A549 treated with ZK216348 at 1 μM for 4 hours (cell line): ENCODE data around the gene LOXL4. TPM values are rescaled to one million over a fixed set of nuclear protein-coding genes. Genes with fewer than 3 reads are reported as not detected.

Source experiments
- total RNA-seq: library from RNA; stranded (reverse); fragments of 200-300 nt; extraction: Qiagen RNA extraction; gene quantifications from 5 replicates; pipeline ENCODE4 v1.2.3, GENCODE V29; 2022; ENCODE audit warnings: low read depth

Gene LOXL4
- 1.0 to 1.5 TPM (median 1.4 TPM) in 5 replicates for total RNA-seq

DNA sequence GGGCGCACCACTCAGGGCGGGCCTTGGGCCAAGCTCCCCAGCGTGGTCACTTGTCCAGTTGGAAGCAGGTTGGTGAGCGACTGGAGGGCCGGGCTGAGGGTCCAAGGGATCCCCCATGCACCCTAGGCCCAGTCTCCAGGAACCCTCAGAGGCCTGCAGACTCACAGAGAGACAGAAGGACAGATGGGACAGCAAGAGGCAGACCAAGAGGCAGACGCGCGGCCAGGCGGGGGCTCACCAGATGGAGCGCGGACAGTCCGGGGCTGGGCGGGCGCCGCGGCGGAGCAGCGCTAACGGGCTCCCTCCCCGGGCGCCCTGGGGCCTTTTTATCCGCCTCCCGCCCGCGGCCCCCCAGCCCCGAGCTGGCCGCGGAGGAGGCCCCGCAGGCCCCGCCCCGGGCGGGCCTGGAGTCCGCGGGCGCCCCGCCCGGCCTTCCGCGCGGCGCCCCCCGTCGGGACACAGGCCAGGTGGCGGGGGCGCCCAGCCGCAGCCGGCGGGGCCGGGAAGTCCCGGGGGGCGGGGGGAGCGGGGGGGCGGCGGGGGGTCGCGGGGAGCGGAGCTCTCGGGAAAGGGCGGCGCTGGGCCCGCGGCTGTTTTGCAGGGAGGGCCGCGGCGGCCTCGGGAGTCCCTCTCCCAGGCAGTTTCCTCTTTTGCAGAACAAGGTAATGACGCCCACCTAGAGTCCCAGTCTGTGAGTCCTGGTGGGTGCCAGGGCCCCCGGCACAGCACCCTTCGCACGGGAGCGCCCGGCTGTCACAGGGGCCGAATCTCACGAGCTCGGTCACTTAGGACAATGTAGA is at the start of gene LOXL4:
TSS of gene LOXL4 (minus strand) at position 301 of the 800 bp plus-strand sequence. CDS start 5,175 bp downstream, outside the sequence.

Other genes starting within 250 kb of the LOXL4 start
- gene CRTAC1, start 237.6 kb downstream of the LOXL4 start, total RNA-seq, result 1.0 to 1.4 TPM (median 1.2 TPM) in 5 replicates
- gene R3HCC1L, start 133.5 kb downstream of the LOXL4 start, total RNA-seq, result 13.2 to 17.1 TPM (median 15.0 TPM) in 5 replicates
- gene PYROXD2, start 147.0 kb upstream of the LOXL4 start, total RNA-seq, result 3.4 to 5.5 TPM (median 3.9 TPM) in 5 replicates
- gene HPS1, start 178.7 kb upstream of the LOXL4 start, total RNA-seq, result 29.8 to 38.8 TPM (median 34.5 TPM) in 5 replicates